MM.1S (cell line): ENCODE data around the gene HOXC13.

Source experiments
- DNase-seq: peaks from one replicate; pipeline ENCODE4 v3.0.0-alpha.2; 2015
- H2AFZ ChIP-seq: fragments of 300-600 bp; sonication (generic); 2 replicates; pipeline ENCODE4 v1.6.0; 2016; ENCODE audit warnings: antibody characterized with exemption, low read length
- H3F3A ChIP-seq: fragments of 300-600 bp; sonication (generic); 2 replicates; pipeline ENCODE4 v1.6.1; 2016; ENCODE audit warnings: mild to moderate bottlenecking, antibody characterized with exemption, low read length, moderate library complexity, mixed read lengths; ENCODE audit not compliant: insufficient read depth
- H3K27ac ChIP-seq: fragments of 300-600 bp; sonication (generic); 2 replicates; pipeline ENCODE4 v1.5.1; 2016; ENCODE audit warnings: mild to moderate bottlenecking, low read length
- H3K27me3 ChIP-seq: fragments of 300-600 bp; sonication (generic); replicated peaks from 2 replicates; pipeline ENCODE4 v1.6.0; 2016; ENCODE audit warnings: low read length; ENCODE audit not compliant: insufficient read depth
- H3K36me3 ChIP-seq: fragments of 300-600 bp; sonication (generic); replicated peaks from 2 replicates; pipeline ENCODE4 v1.6.1; 2016; ENCODE audit warnings: mild to moderate bottlenecking, low read length, mixed read lengths; ENCODE audit not compliant: insufficient read depth
- H3K4me1 ChIP-seq: fragments of 300-600 bp; sonication (generic); 2 replicates; pipeline ENCODE4 v1.6.1; 2016; ENCODE audit warnings: low read length, mixed read lengths
- H3K4me2 ChIP-seq: fragments of 300-600 bp; sonication (generic); 2 replicates; pipeline ENCODE4 v1.6.0; 2016; ENCODE audit warnings: low read depth, low read length
- H3K4me3 ChIP-seq: fragments of 300-600 bp; sonication (generic); 2 replicates; pipeline ENCODE4 v1.5.1; 2016; ENCODE audit warnings: low read length, mixed read lengths
- H3K79me2 ChIP-seq: fragments of 300-600 bp; sonication (generic); 2 replicates; pipeline ENCODE4 v1.6.1; 2016; ENCODE audit warnings: mixed run types, low read length, mixed read lengths
- H3K9ac ChIP-seq: fragments of 300-600 bp; sonication (generic); 2 replicates; pipeline ENCODE4 v1.6.1; 2016; ENCODE audit warnings: low read length, mixed read lengths
- H3K9me2 ChIP-seq: fragments of 300-600 bp; sonication (generic); replicated peaks from 2 replicates; pipeline ENCODE4 v1.6.1; 2016; ENCODE audit warnings: mild to moderate bottlenecking, low read length, mixed read lengths; ENCODE audit not compliant: insufficient read depth
- H3K9me3 ChIP-seq: fragments of 300-600 bp; sonication (generic); replicated peaks from 2 replicates; pipeline ENCODE4 v1.6.1; 2016; ENCODE audit warnings: mild to moderate bottlenecking, low read length, mixed read lengths; ENCODE audit not compliant: insufficient read depth
- H4K20me1 ChIP-seq: fragments of 300-600 bp; sonication (generic); 2 replicates; pipeline ENCODE4 v1.6.1; 2016; ENCODE audit warnings: mild to moderate bottlenecking, low read length, moderate library complexity, mixed read lengths; ENCODE audit not compliant: insufficient read depth
- EZH2 ChIP-seq: fragments of 300-600 bp; sonication (generic); optimal IDR thresholded peaks from 2 replicates; pipeline ENCODE3; 2017; ENCODE audit warnings: low read depth, mild to moderate bottlenecking, antibody characterized with exemption, low read length, mixed read lengths
- EZH2phosphoT487 ChIP-seq: fragments of 300-600 bp; sonication (generic); IDR thresholded peaks from 2 replicates; pipeline ENCODE4 v1.6.1; 2018; ENCODE audit warnings: antibody characterized with exemption, low read length
- TF ChIP-seq, protein P1 (sequence below): fragments of 300-600 bp; sonication (generic); IDR thresholded peaks from 2 replicates; pipeline ENCODE4 v1.5.1; 2016; ENCODE audit warnings: antibody characterized with exemption, low read length, mixed read lengths

The HOXC13 gene

GRCh38 chr12:53995002-53995377, 56.4 kb downstream of the HOXC13 start:
- H4K20me1 ChIP-seq: no peaks in the 10 kb centered on the region
- no peak overlapping the region for H3K9ac ChIP-seq
- H3K9me2 ChIP-seq: no peaks in the 10 kb centered on the region
- no peaks in the 10 kb centered on the region for H3K36me3 ChIP-seq
- no peak for DNase-seq
- 0 out of 2 replicates have a peak, but pooled peaks cover 3% of the 10 kb centered on the region for H3F3A ChIP-seq
- peak overlapping the region; percentile 84; the same call in 1 of the 2 replicates for H3K4me3 ChIP-seq
- no peaks in the 10 kb centered on the region for H3K9me3 ChIP-seq
- no peak overlapping the region for H3K27ac ChIP-seq
- peaks cover 96% of the 10 kb centered on the region for H3K27me3 ChIP-seq
- no peak overlapping the region for H2AFZ ChIP-seq
- H3K79me2 ChIP-seq: no peaks in the 10 kb centered on the region
- peak overlapping the region; percentile 99 for H3K4me2 ChIP-seq
- peaks cover 10% of the 10 kb centered on the region; the same call in 1 of the 2 replicates for H3K4me1 ChIP-seq
- no peak for TF ChIP-seq EZH2phosphoT487
- TF ChIP-seq EZH2: no peak
- TF ChIP-seq, protein P1, sequence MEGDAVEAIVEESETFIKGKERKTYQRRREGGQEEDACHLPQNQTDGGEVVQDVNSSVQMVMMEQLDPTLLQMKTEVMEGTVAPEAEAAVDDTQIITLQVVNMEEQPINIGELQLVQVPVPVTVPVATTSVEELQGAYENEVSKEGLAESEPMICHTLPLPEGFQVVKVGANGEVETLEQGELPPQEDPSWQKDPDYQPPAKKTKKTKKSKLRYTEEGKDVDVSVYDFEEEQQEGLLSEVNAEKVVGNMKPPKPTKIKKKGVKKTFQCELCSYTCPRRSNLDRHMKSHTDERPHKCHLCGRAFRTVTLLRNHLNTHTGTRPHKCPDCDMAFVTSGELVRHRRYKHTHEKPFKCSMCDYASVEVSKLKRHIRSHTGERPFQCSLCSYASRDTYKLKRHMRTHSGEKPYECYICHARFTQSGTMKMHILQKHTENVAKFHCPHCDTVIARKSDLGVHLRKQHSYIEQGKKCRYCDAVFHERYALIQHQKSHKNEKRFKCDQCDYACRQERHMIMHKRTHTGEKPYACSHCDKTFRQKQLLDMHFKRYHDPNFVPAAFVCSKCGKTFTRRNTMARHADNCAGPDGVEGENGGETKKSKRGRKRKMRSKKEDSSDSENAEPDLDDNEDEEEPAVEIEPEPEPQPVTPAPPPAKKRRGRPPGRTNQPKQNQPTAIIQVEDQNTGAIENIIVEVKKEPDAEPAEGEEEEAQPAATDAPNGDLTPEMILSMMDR: no peak

- Histone ChIP-seq H4K20me1 (no peaks in the 10 kb centered on the region), H3K9me2 (no peaks in the 10 kb centered on the region), H3F3A (0 out of 2 replicates have a peak, but pooled peaks cover 3% of the 10 kb centered on the region), H3K4me2 (peak overlapping the region; percentile 99), H3K4me3 (peak overlapping the region; percentile 84), H3K79me2 (no peaks in the 10 kb centered on the region), H3K4me1 (peaks cover 10% of the 10 kb centered on the region; the same call in 1 of the 2 replicates), H2AFZ (peak overlapping the region; percentile 96), H3K27ac (no peak overlapping the region), H3K36me3 (no peaks in the 10 kb centered on the region), H3K9me3 (no peaks in the 10 kb centered on the region), H3K27me3 (peaks cover 96% of the 10 kb centered on the region), H3K9ac (peak overlapping the region; percentile 45; the same call in 1 of the 2 replicates)
- TF ChIP-seq EZH2 (no peak), EZH2phosphoT487 (no peak)
- TF ChIP-seq, protein P1: no peak
- DNase-seq: no peak
These were observed 57.0 kb downstream of the HOXC13 start for GRCh38 chr12:53995378-53996239.
